Prostate gland (tissue), 2 donors: ENCODE results near the gene RFTN2. TPM values are rescaled to one million over a fixed set of nuclear protein-coding genes. Genes with fewer than 3 reads are reported as not detected.

ENCODE experiments used
- DNase-seq: peaks from one replicate; pipeline ENCODE4 v3.0.0-alpha.2; 2019; ENCODE audit warnings: low spot score
- H3K27ac ChIP-seq, 2 donors: fragments of 200-600 bp; sonication (generic); 2 replicates each; pipeline ENCODE4 v1.5.1; 2017 to 2019
- H3K27me3 ChIP-seq: fragments of 200-600 bp; sonication (generic); replicated peaks from 2 replicates; pipeline ENCODE4 v1.5.1; 2019; ENCODE audit not compliant: insufficient read depth
- H3K36me3 ChIP-seq, 2 donors: fragments of 200-600 bp; sonication (generic); 1 replicate in 1 of 2; 2 replicates in 1 of 2; pipeline versions ENCODE4 v1.5.1 to v1.8.1; 2017 to 2019
- H3K4me1 ChIP-seq: fragments of 200-600 bp; sonication (generic); replicated peaks from 2 replicates; pipeline ENCODE4 v1.5.1; 2019
- H3K4me3 ChIP-seq, 2 donors: fragments of 200-600 bp; sonication (generic); 2 replicates each; pipeline ENCODE4 v1.5.1; 2017 to 2019
- H3K9me3 ChIP-seq: fragments of 200-600 bp; sonication (generic); 2 replicates; pipeline ENCODE4 v1.5.1; 2017
- CTCF ChIP-seq, 4 experiments: fragments of 200-600 bp in 2 of 4; fragments of 450-650 bp in 2 of 4; sonication (generic) in 2 of 4; IDR thresholded peaks; 1 replicate in 3 of 4; 2 replicates in 1 of 4; pipeline ENCODE4 v1.5.1; 2016 to 2019; ENCODE audit warnings: antibody characterized with exemption in 4 of 4, mild to moderate bottlenecking in 2 of 4, moderate library complexity in 2 of 4
- POLR2A ChIP-seq: fragments of 450-650 bp; IDR thresholded peaks from one replicate; pipeline ENCODE4 v1.6.1; 2016; ENCODE audit warnings: antibody characterized with exemption, mild to moderate bottlenecking
- POLR2AphosphoS5 ChIP-seq: sonication (generic); formaldehyde crosslinking; IDR thresholded peaks from one replicate; pipeline ENCODE4 v1.6.1; 2017; ENCODE audit warnings: antibody characterized with exemption
- WGBS: methylation state at CpG from one replicate; pipeline ENCODE4 v1.1.5; 2018; 5-methylcytosine and 5-hydroxymethylcytosine counted together
- intact Hi-C: fragments of 100-400 bp; cut with DNase I; formaldehyde crosslinking; loops from one replicate; pipeline ENCODE4 v1.14.2; 2022
- total RNA-seq, 2 donors: library from RNA; depleted of rRNA; stranded (reverse); fragments of >200 nt; gene quantifications; one replicate each; pipeline ENCODE4 v1.1.0, GENCODE V29; 2016

Gene RFTN2
- total RNA-seq, 2 donors from 2014 or later, result 2.3 to 17.5 TPM

GRCh38 chr2:197575987-197576386, 99.4 kb downstream of the RFTN2 start:
- Histone ChIP-seq H3K27ac (no peak overlapping the region), H3K9me3 (no peaks in the 10 kb centered on the region), H3K36me3 (no peaks in the 10 kb centered on the region), H3K4me3 (no peak overlapping the region), H3K4me1 (no peaks in the 10 kb centered on the region), H3K27me3 (no peaks in the 10 kb centered on the region)
- intact Hi-C loops, result no loop called here
- 94% methylated on average over 2 of the region's 2 CpGs for WGBS
- TF ChIP-seq POLR2AphosphoS5 (no peak), CTCF (IDR thresholded peaks at IDR 0.05) (no peak), POLR2A (no peak)
- no peak for DNase-seq

GRCh38 chr2:197573608-197574007, 101.8 kb downstream of the RFTN2 start:
- 100% methylated on average over 2 of the region's 2 CpGs for WGBS
- Histone ChIP-seq H3K27ac (no peak overlapping the region), H3K27me3 (no peaks in the 10 kb centered on the region), H3K9me3 (no peaks in the 10 kb centered on the region), H3K4me1 (no peaks in the 10 kb centered on the region), H3K4me3 (no peak overlapping the region), H3K36me3 (no peaks in the 10 kb centered on the region)
- intact Hi-C loops, result no loop called here
- TF ChIP-seq POLR2AphosphoS5 (no peak), CTCF (IDR thresholded peaks at IDR 0.05) (no peak), POLR2A (no peak)
- DNase-seq, result no peak

- no peaks in the 10 kb centered on the region for H3K9me3 ChIP-seq
- DNase-seq, result no peak
- intact Hi-C loops, result no loop called here
- H3K4me3 ChIP-seq, result no peak overlapping the region
- no peak overlapping the region for H3K27ac ChIP-seq
- WGBS, result 44% methylated on average over 10 of the region's 10 CpGs
- no peaks in the 10 kb centered on the region for H3K36me3 ChIP-seq
- TF ChIP-seq POLR2A (no peak), POLR2AphosphoS5 (no peak), CTCF (IDR thresholded peaks at IDR 0.05) (no peak)
- no peaks in the 10 kb centered on the region for H3K27me3 ChIP-seq
- H3K4me1 ChIP-seq, result no peaks in the 10 kb centered on the region
Measured at GRCh38 chr2:197571627-197572271, 103.6 kb downstream of the RFTN2 start.

GRCh38 chr2:197560146-197560665, 115.2 kb downstream of the RFTN2 start:
- H3K27ac ChIP-seq, result no peak overlapping the region
- H3K27me3 ChIP-seq, result no peaks in the 10 kb centered on the region
- no peak for DNase-seq
- no peaks in the 10 kb centered on the region for H3K9me3 ChIP-seq
- 85% methylated on average over 9 of the region's 9 CpGs for WGBS
- no peak for TF ChIP-seq POLR2AphosphoS5
- no peak for TF ChIP-seq POLR2A
- TF ChIP-seq CTCF (IDR thresholded peaks at IDR 0.05), result no peak
- no peak overlapping the region for H3K4me3 ChIP-seq
- intact Hi-C loops, result no loop called here
- H3K36me3 ChIP-seq, result no peaks in the 10 kb centered on the region
- H3K4me1 ChIP-seq, result no peaks in the 10 kb centered on the region

- Histone ChIP-seq H3K4me1 (no peaks in the 10 kb centered on the region), H3K9me3 (no peaks in the 10 kb centered on the region), H3K4me3 (no peak overlapping the region), H3K27ac (no peak overlapping the region), H3K36me3 (no peaks in the 10 kb centered on the region), H3K27me3 (no peaks in the 10 kb centered on the region)
- 94% methylated on average over 5 of the region's 5 CpGs for WGBS
- no peak for TF ChIP-seq POLR2A
- no peak for TF ChIP-seq CTCF (IDR thresholded peaks at IDR 0.05)
- TF ChIP-seq POLR2AphosphoS5, result no peak
- no peak for DNase-seq
- intact Hi-C loops, result no loop called here
Measured at GRCh38 chr2:197559681-197560080, 115.7 kb downstream of the RFTN2 start.
